Measurements from ENCODE around the gene SLC25A31. TPM values are rescaled to one million over a fixed set of nuclear protein-coding genes. Genes with fewer than 3 reads are reported as not detected.

Gene SLC25A31
- total RNA-seq, 1 experiment from 2014 or later, result not detected

- H3F3A ChIP-seq (ENCODE audit: insufficient read depth, low read depth), result no peaks in the 10 kb centered on the region; the same call in 1 of the 2 replicates
- H3K4me2 ChIP-seq, result no peak overlapping the region
- H2AFZ ChIP-seq, result no peak overlapping the region
- no peak overlapping the region for H3K4me3 ChIP-seq
- no peaks in the 10 kb centered on the region for H3K9me2 ChIP-seq (ENCODE audit: insufficient read depth)
- H3K27ac ChIP-seq, result no peak overlapping the region
- no peaks in the 10 kb centered on the region for H3K27me3 ChIP-seq (ENCODE audit: insufficient read depth, low read depth)
- peaks cover 8% of the 10 kb centered on the region for H3K36me3 ChIP-seq (ENCODE audit: low read depth)
- H3K9me3 ChIP-seq (ENCODE audit: insufficient read depth, low read depth), result no peaks in the 10 kb centered on the region; the same call in 1 of the 2 replicates
- TF ChIP-seq EZH2 (IDR thresholded peaks at IDR 0.05; ENCODE audit: low read depth), result no peak
- no peak for TF ChIP-seq CTCF (conservative IDR thresholded peaks at IDR 0.05)
- ChIA-PET CTCF (no interaction called here), POLR2A (ENCODE audit: unreplicated experiment) (no interaction called here)
- no peak for DNase-seq
- no peaks in the 10 kb centered on the region for H4K20me1 ChIP-seq (ENCODE audit: insufficient read depth)
- BruUV-seq (replicated peaks), result no TSS peak
- intact Hi-C loops (cut with micrococcal nuclease; ENCODE audit: unreplicated experiment), result no loop called here
- no peaks in the 10 kb centered on the region for H3K4me1 ChIP-seq (replicated peaks; ENCODE audit: insufficient read depth)
- peaks cover 31% of the 10 kb centered on the region for H3K79me2 ChIP-seq (ENCODE audit: low read depth)
Measured at GRCh38 chr4:127791391-127791790, 61.2 kb downstream of the SLC25A31 start.

GRCh38 chr4:127793528-127793927 lies 63.3 kb downstream of the SLC25A31 start:
- H3K9me3 ChIP-seq (ENCODE audit: insufficient read depth, low read depth), result no peaks in the 10 kb centered on the region; the same call in 1 of the 2 replicates
- no peak for DNase-seq
- H3K9me2 ChIP-seq (ENCODE audit: insufficient read depth), result no peaks in the 10 kb centered on the region
- peaks cover 10% of the 10 kb centered on the region for H3K36me3 ChIP-seq (ENCODE audit: low read depth)
- intact Hi-C loops (cut with micrococcal nuclease; ENCODE audit: unreplicated experiment), result no loop called here
- POLR2A ChIA-PET (ENCODE audit: unreplicated experiment), result no interaction called here
- no peaks in the 10 kb centered on the region; the same call in 1 of the 2 replicates for H3F3A ChIP-seq (ENCODE audit: insufficient read depth, low read depth)
- H3K4me2 ChIP-seq, result no peak overlapping the region
- H3K4me1 ChIP-seq (replicated peaks; ENCODE audit: insufficient read depth), result no peaks in the 10 kb centered on the region
- H3K27ac ChIP-seq, result no peak overlapping the region
- no peak for TF ChIP-seq EZH2 (IDR thresholded peaks at IDR 0.05; ENCODE audit: low read depth)
- no TSS peak for BruUV-seq (replicated peaks)
- H3K4me3 ChIP-seq, result no peak overlapping the region
- CTCF ChIA-PET, result no interaction called here
- H2AFZ ChIP-seq, result no peak overlapping the region
- H4K20me1 ChIP-seq (ENCODE audit: insufficient read depth), result no peaks in the 10 kb centered on the region
- H3K79me2 ChIP-seq (ENCODE audit: low read depth), result peaks cover 15% of the 10 kb centered on the region; the same call in 1 of the 2 replicates
- H3K27me3 ChIP-seq (ENCODE audit: insufficient read depth, low read depth), result no peaks in the 10 kb centered on the region

- no peaks in the 10 kb centered on the region for H3K79me2 ChIP-seq (ENCODE audit: low read depth)
- no peak for TF ChIP-seq CTCF (conservative IDR thresholded peaks at IDR 0.05)
- no peak for TF ChIP-seq EZH2 (IDR thresholded peaks at IDR 0.05; ENCODE audit: low read depth)
- H4K20me1 ChIP-seq (ENCODE audit: insufficient read depth), result no peaks in the 10 kb centered on the region
- no peaks in the 10 kb centered on the region for H3K9me2 ChIP-seq (ENCODE audit: insufficient read depth)
- CTCF ChIA-PET, result interaction anchor here (0.6 kb wide), 1 partner anchor 236 kb away, joined by 8 read pairs; no protein-coding TSS in a partner anchor
- no peaks in the 10 kb centered on the region; the same call in 1 of the 2 replicates for H3K9me3 ChIP-seq (ENCODE audit: insufficient read depth, low read depth)
- no peaks in the 10 kb centered on the region for H3K4me1 ChIP-seq (replicated peaks; ENCODE audit: insufficient read depth)
- peaks cover 17% of the 10 kb centered on the region for H3K36me3 ChIP-seq (ENCODE audit: low read depth)
- no peak overlapping the region for H2AFZ ChIP-seq
- H3K27ac ChIP-seq, result no peak overlapping the region
- no peak overlapping the region for H3K4me2 ChIP-seq
- no TSS peak for BruUV-seq (replicated peaks)
- no peak overlapping the region for H3K4me3 ChIP-seq
- DNase-seq, result no peak
- intact Hi-C loops (cut with micrococcal nuclease; ENCODE audit: unreplicated experiment), result no loop called here
- no peaks in the 10 kb centered on the region for H3K27me3 ChIP-seq (ENCODE audit: insufficient read depth, low read depth)
- H3F3A ChIP-seq (ENCODE audit: insufficient read depth, low read depth), result no peaks in the 10 kb centered on the region
- POLR2A ChIA-PET (ENCODE audit: unreplicated experiment), result no interaction called here
Measured at GRCh38 chr4:127799711-127800110, 69.5 kb downstream of the SLC25A31 start.
